CD14-positive monocyte (primary cell): ENCODE data around the gene AIG1. TPM values are rescaled to one million over a fixed set of nuclear protein-coding genes. Genes with fewer than 3 reads are reported as not detected.

Source experiments
- DNase-seq, 3 donors: peaks; one replicate each; pipeline ENCODE4 v3.0.0-alpha.2; 2011 to 2022
- H2AFZ ChIP-seq: 2 replicates; pipeline ENCODE4 v1.6.0; 2012; ENCODE audit warnings: mild to moderate bottlenecking, low read depth, low read length, inconsistent platforms; ENCODE audit not compliant: insufficient read depth, poor library complexity, severe bottlenecking
- H3K27ac ChIP-seq, 2 donors: 1 replicate in 1 of 2; 2 replicates in 1 of 2; pipeline ENCODE4 v1.5.1; 2012 to 2013; ENCODE audit warnings: low read length in 2 of 2, control low read depth in 1 of 2, inconsistent platforms in 1 of 2, low read depth in 1 of 2, mild to moderate bottlenecking in 1 of 2
- H3K27me3 ChIP-seq, 2 donors: one replicate each; pipeline versions ENCODE4 v1.6.0 to v1.6.1; 2011 to 2013; ENCODE audit warnings: low read length in 2 of 2; ENCODE audit not compliant: control insufficient read depth in 2 of 2, insufficient read depth in 2 of 2
- H3K36me3 ChIP-seq, 2 donors: replicated peaks in 1 of 2; 1 replicate in 1 of 2; 2 replicates in 1 of 2; pipeline versions ENCODE4 v1.5.1 to v1.6.1; 2012 to 2013; ENCODE audit warnings: low read length in 2 of 2, control low read depth in 1 of 2, inconsistent platforms in 1 of 2, mild to moderate bottlenecking in 1 of 2; ENCODE audit not compliant: insufficient read depth in 2 of 2, control insufficient read depth in 1 of 2
- H3K4me1 ChIP-seq, 2 donors: 1 replicate in 1 of 2; 2 replicates in 1 of 2; pipeline versions ENCODE4 v1.5.1 to v1.6.1; 2012 to 2013; ENCODE audit warnings: low read length in 2 of 2, control low read depth in 1 of 2, inconsistent platforms in 1 of 2, mild to moderate bottlenecking in 1 of 2, moderate library complexity in 1 of 2; ENCODE audit not compliant: insufficient read depth in 2 of 2, control insufficient read depth in 1 of 2
- H3K4me2 ChIP-seq: replicated peaks from 2 replicates; pipeline ENCODE3; 2012; ENCODE audit warnings: low read length, moderate library complexity, mild to moderate bottlenecking; ENCODE audit not compliant: poor library complexity, severe bottlenecking; ENCODE audit errors: extremely low read depth
- H3K4me3 ChIP-seq, 3 experiments: fragments of 200-600 bp in 1 of 3; sonication (generic) in 1 of 3; replicated peaks in 1 of 3; 1 replicate in 2 of 3; 2 replicates in 1 of 3; pipeline ENCODE4 v1.5.1; 2011 to 2013; ENCODE audit warnings: low read length in 3 of 3, mild to moderate bottlenecking in 3 of 3, control low read depth in 2 of 3, low read depth in 2 of 3, inconsistent platforms in 1 of 3, moderate library complexity in 1 of 3
- H3K79me2 ChIP-seq: 2 replicates; pipeline ENCODE4 v1.6.0; 2012; ENCODE audit warnings: mild to moderate bottlenecking, control low read depth, inconsistent platforms, low read length, moderate library complexity; ENCODE audit not compliant: insufficient read depth
- H3K9ac ChIP-seq: 2 replicates; pipeline ENCODE4 v1.6.0; 2017; ENCODE audit warnings: low read length, mild to moderate bottlenecking; ENCODE audit not compliant: insufficient read depth, poor library complexity, severe bottlenecking
- H3K9me3 ChIP-seq, 2 donors: replicated peaks in 1 of 2; 1 replicate in 1 of 2; 2 replicates in 1 of 2; pipeline versions ENCODE4 v1.5.1 to v1.6.1; 2012 to 2013; ENCODE audit warnings: low read length in 2 of 2, control low read depth in 1 of 2; ENCODE audit not compliant: control insufficient read depth in 1 of 2, insufficient read depth in 1 of 2
- H4K20me1 ChIP-seq: 2 replicates; pipeline ENCODE4 v1.6.0; 2012; ENCODE audit warnings: mild to moderate bottlenecking, low read length, control low read depth, moderate library complexity; ENCODE audit not compliant: insufficient read depth
- H3K27ac Mint-ChIP-seq, 7 donors: one replicate each; pipeline ENCODE4 v1.8.0; 2020; ENCODE audit warnings: mild to moderate bottlenecking in 7 of 7, mixed read lengths in 7 of 7, moderate library complexity in 6 of 7, inconsistent platforms in 2 of 7
- H3K27me3 Mint-ChIP-seq, 3 donors: one replicate each; pipeline ENCODE4 v1.8.0; 2021 to 2022; ENCODE audit warnings: low read depth in 3 of 3, mild to moderate bottlenecking in 3 of 3, mixed read lengths in 3 of 3, moderate library complexity in 3 of 3, inconsistent platforms in 1 of 3
- H3K36me3 Mint-ChIP-seq, 2 donors: one replicate each; pipeline ENCODE4 v1.8.0; 2020; ENCODE audit warnings: mixed read lengths in 2 of 2, inconsistent platforms in 1 of 2, mild to moderate bottlenecking in 1 of 2
- H3K4me1 Mint-ChIP-seq: one replicate; pipeline ENCODE4 v1.8.0; 2020; ENCODE audit warnings: mild to moderate bottlenecking, mixed read lengths
- H3K4me3 Mint-ChIP-seq, 2 donors: one replicate each; pipeline ENCODE4 v1.8.0; 2020; ENCODE audit warnings: mild to moderate bottlenecking in 2 of 2, mixed read lengths in 2 of 2, moderate library complexity in 1 of 2
- H3K9me3 Mint-ChIP-seq, 7 donors: one replicate each; pipeline ENCODE4 v1.8.0; 2020 to 2022; ENCODE audit warnings: mixed read lengths in 7 of 7, mild to moderate bottlenecking in 6 of 7, moderate library complexity in 6 of 7, inconsistent platforms in 2 of 7
- CTCF ChIP-seq: fragments of 200-600 bp; IDR thresholded peaks from one replicate; pipeline ENCODE4 v1.8.0; 2022; ENCODE audit warnings: antibody characterized with exemption, mild to moderate bottlenecking
- WGBS: methylation state at CpG from one replicate; pipeline ENCODE4 v1.1.5; 2013; ENCODE audit warnings: missing lambda C conversion rate; ENCODE audit not compliant: insufficient coverage; 5-methylcytosine and 5-hydroxymethylcytosine counted together
- intact Hi-C, 2 donors: fragments of 100-400 bp; cut with micrococcal nuclease; formaldehyde crosslinking; loops; one replicate each; pipeline versions ENCODE4 v1.15.0 to v1.15.1; 2023
- polyA plus RNA-seq, 3 donors: library from polyadenylated mRNA; depleted of rRNA in 1 of 3; unstranded in 2 of 3; stranded (reverse) in 1 of 3; fragments of 300-500 nt in 2 of 3; fragments of >200 nt in 1 of 3; fragmentation: Illumina TruSeq in 2 of 3; gene quantifications; 1 replicate in 2 of 3; 2 replicates in 1 of 3; pipeline ENCODE4 v1.2.3, GENCODE V29; 2012 to 2021

Gene AIG1
- polyA plus RNA-seq, 3 donors, result 6.7 to 7.6 (median 6.8) TPM

- Histone ChIP-seq H3K4me3 (no peak overlapping the region), H3K36me3 (no peaks in the 10 kb centered on the region), H3K4me1 (peaks cover 0 to 6% of the 10 kb centered on the region in 2 donors), H3K79me2 (no peaks in the 10 kb centered on the region), H2AFZ (no peak overlapping the region), H3K27ac (no peak overlapping the region), H4K20me1 (no peaks in the 10 kb centered on the region), H3K4me2 (no peak overlapping the region), H3K9ac (no peak overlapping the region), H3K9me3 (no peaks in the 10 kb centered on the region), H3K27me3 (no peaks in the 10 kb centered on the region)
- no peak for DNase-seq
- no peak overlapping the region for H3K4me3 Mint-ChIP-seq
- intact Hi-C loops, result no loop called here
- H3K27me3 Mint-ChIP-seq, result no peaks in the 10 kb centered on the region
- H3K9me3 Mint-ChIP-seq, result peaks cover 0 to 7% (median 0%) of the 10 kb centered on the region in 7 donors
- H3K36me3 Mint-ChIP-seq, result peaks cover 0 to 3% of the 10 kb centered on the region in 2 donors
- no peak for TF ChIP-seq CTCF
- H3K4me1 Mint-ChIP-seq, result peaks cover 11% of the 10 kb centered on the region
- WGBS, result 100% methylated on average over 1 of the region's 1 CpG
- peak overlapping the region in 1 of 7 donors; percentile 57 for H3K27ac Mint-ChIP-seq
Measured at GRCh38 chr6:143155681-143156080, 95.0 kb downstream of the AIG1 start.

- Mint-ChIP-seq H3K27ac (peak overlapping the region in 1 of 7 donors; percentile 47), H3K4me1 (peaks cover 11% of the 10 kb centered on the region), H3K36me3 (peaks cover 0 to 3% of the 10 kb centered on the region in 2 donors), H3K27me3 (no peaks in the 10 kb centered on the region), H3K9me3 (peaks cover 0 to 7% (median 0%) of the 10 kb centered on the region in 7 donors), H3K4me3 (no peak overlapping the region)
- no peak overlapping the region for H3K4me3 ChIP-seq
- H3K4me2 ChIP-seq, result no peak overlapping the region
- no peaks in the 10 kb centered on the region for H3K9me3 ChIP-seq
- no peak for DNase-seq
- intact Hi-C loops, result no loop called here
- no peaks in the 10 kb centered on the region for H3K27me3 ChIP-seq
- H3K9ac ChIP-seq, result no peak overlapping the region
- peaks cover 0 to 6% of the 10 kb centered on the region in 2 donors for H3K4me1 ChIP-seq
- H3K79me2 ChIP-seq, result no peaks in the 10 kb centered on the region
- no peak overlapping the region for H3K27ac ChIP-seq
- H2AFZ ChIP-seq, result no peak overlapping the region
- no peaks in the 10 kb centered on the region for H3K36me3 ChIP-seq
- H4K20me1 ChIP-seq, result no peaks in the 10 kb centered on the region
- no peak for TF ChIP-seq CTCF
- 78% methylated on average over 2 of the region's 2 CpGs for WGBS
Measured at GRCh38 chr6:143157131-143157530, 96.4 kb downstream of the AIG1 start.
